H54 (cell line): ENCODE measurements around the gene SLC12A6.

Experiments used
- DNase-seq: peaks from one replicate; pipeline ENCODE4 v3.0.0; 2011; ENCODE audit warnings: low spot score, mixed read lengths; ENCODE audit not compliant: insufficient read length
- FAIRE-seq: peaks from 3 replicates; lab custom pipeline; 2011; peaks lifted over from hg19 to GRCh38; lab: Jason Lieb, UNC
- POLR2A ChIP-seq: IDR thresholded peaks from 2 replicates; pipeline ENCODE4 v1.6.1; 2011; ENCODE audit warnings: low read depth, mild to moderate bottlenecking, low read length

The SLC12A6 gene

GRCh38 chr15:34243226-34243625 is 94.4 kb downstream of the SLC12A6 start:
- FAIRE-seq: no peak
- DNase-seq: no peak
- TF ChIP-seq POLR2A: no peak

GRCh38 chr15:34242331-34242710 is 95.3 kb downstream of the SLC12A6 start:
- no peak for TF ChIP-seq POLR2A
- DNase-seq: no peak
- FAIRE-seq: no peak

- TF ChIP-seq POLR2A: no peak
- no peak for DNase-seq
- peak; percentile 74 for FAIRE-seq
Measured at GRCh38 chr15:34241376-34242330, 95.9 kb downstream of the SLC12A6 start.

GRCh38 chr15:34240537-34240936 is 97.0 kb downstream of the SLC12A6 start:
- no peak for FAIRE-seq
- TF ChIP-seq POLR2A: no peak
- no peak for DNase-seq

GRCh38 chr15:34239151-34239808 is 98.3 kb downstream of the SLC12A6 start:
- FAIRE-seq (peak; percentile 98), DNase-seq (peak; percentile 58)
- TF ChIP-seq POLR2A: no peak

- no peak for TF ChIP-seq POLR2A
- FAIRE-seq (no peak), DNase-seq (no peak)
Measured at GRCh38 chr15:34233614-34234013, 104.0 kb downstream of the SLC12A6 start.

GRCh38 chr15:34223904-34224596 is 113.5 kb downstream of the SLC12A6 start:
- FAIRE-seq (no peak), DNase-seq (no peak)
- TF ChIP-seq POLR2A: 0 out of 2 replicates have a peak, but pooled peaks have one; percentile 19

- TF ChIP-seq POLR2A: no peak
- DNase-seq (no peak), FAIRE-seq (peak; percentile 50)
Measured at GRCh38 chr15:34217587-34218225, 119.9 kb downstream of the SLC12A6 start.

- FAIRE-seq: no peak
- no peak for DNase-seq
- no peak for TF ChIP-seq POLR2A
Measured at GRCh38 chr15:34216527-34217270, 120.9 kb downstream of the SLC12A6 start.

- FAIRE-seq (no peak), DNase-seq (no peak)
Measured at GRCh38 chr15:34214135-34214534, 123.4 kb downstream of the SLC12A6 start.

GRCh38 chr15:34213690-34214089 is 123.9 kb downstream of the SLC12A6 start:
- TF ChIP-seq POLR2A: no peak
- no peak for FAIRE-seq
- DNase-seq: no peak

More at GRCh38 chr15:34214135-34214534, 123.4 kb downstream of the SLC12A6 start:
- no peak for TF ChIP-seq POLR2A

GRCh38 chr15:34209421-34210282 is 127.9 kb downstream of the SLC12A6 start, which contains the start of gene KATNBL1:
KATNBL1 (minus strand) TSS chr15:34210096; CDS start chr15:34163676, 46,420 bp downstream.
- FAIRE-seq (peak; percentile 62), DNase-seq (peak; percentile 82)
- peak; percentile 70 for TF ChIP-seq POLR2A

GRCh38 chr15:34206011-34206410 is 131.6 kb downstream of the SLC12A6 start:
- DNase-seq (peak; percentile 35), FAIRE-seq (peak; percentile 88)
- no peak for TF ChIP-seq POLR2A
